AG10803 (cell line): ENCODE data around the gene TTLL9.
"Not testable (repeated sequence)": the region's sequence is repeated elsewhere in the genome, so short reads cannot be mapped to it uniquely, and the experiment has no call there.

Experiments used
- DNase-seq: peaks from one replicate; pipeline ENCODE4 v3.0.0; 2010; ENCODE audit warnings: low read depth
- H3K4me3 ChIP-seq: 2 replicates; pipeline ENCODE4 v1.5.1; 2011; ENCODE audit warnings: mild to moderate bottlenecking, low read length, control low read depth
- CTCF ChIP-seq: conservative IDR thresholded peaks from 2 replicates; pipeline ENCODE4 v1.5.1; 2011; ENCODE audit warnings: mild to moderate bottlenecking, low read length, control low read depth, inconsistent platforms

TTLL9 gene

GRCh38 chr20:31914170-31914569 lies 43.7 kb downstream of the TTLL9 start:
- H3K4me3 ChIP-seq: no peak overlapping the region
- TF ChIP-seq CTCF: no peak
- no peak for DNase-seq

- no peak for TF ChIP-seq CTCF
- no peak overlapping the region for H3K4me3 ChIP-seq
- no peak for DNase-seq
These were observed 45.3 kb downstream of the TTLL9 start for GRCh38 chr20:31915491-31916280.

GRCh38 chr20:31916708-31917107 lies 46.3 kb downstream of the TTLL9 start:
- DNase-seq: no peak
- TF ChIP-seq CTCF: no peak
- H3K4me3 ChIP-seq: no peak overlapping the region

- not testable (repeated sequence) for DNase-seq
These were observed 47.6 kb downstream of the TTLL9 start for GRCh38 chr20:31917962-31918412.

GRCh38 chr20:31918466-31919105 lies 48.2 kb downstream of the TTLL9 start:
- TF ChIP-seq CTCF: no peak
- no peak for DNase-seq
- no peak overlapping the region for H3K4me3 ChIP-seq

More at GRCh38 chr20:31917962-31918412, 47.6 kb downstream of the TTLL9 start:
- not testable (repeated sequence) for H3K4me3 ChIP-seq

- no peak for DNase-seq
- no peak for TF ChIP-seq CTCF
- H3K4me3 ChIP-seq: no peak overlapping the region
These were observed 49.1 kb downstream of the TTLL9 start for GRCh38 chr20:31919410-31920155.

GRCh38 chr20:31920275-31920855 lies 49.9 kb downstream of the TTLL9 start:
- TF ChIP-seq CTCF: no peak
- H3K4me3 ChIP-seq: no peak overlapping the region
- no peak for DNase-seq

GRCh38 chr20:31921480-31921879 lies 51.0 kb downstream of the TTLL9 start:
- DNase-seq, H3K4me3 ChIP-seq: not testable (repeated sequence)
